WERI-Rb-1 (cell line): ENCODE measurements around the gene MAN2A2.
A peak's percentile ranks its signal among the peaks of the same experiment; 100 is the strongest.

Experiments
- DNase-seq: peaks from one replicate; pipeline ENCODE4 v3.0.0-alpha.2; 2020
- H3K27ac ChIP-seq: fragments of 250-450 bp; sonication (Bioruptor Pico); 2 replicates; pipeline ENCODE4 v1.5.1; 2020; ENCODE audit warnings: mild to moderate bottlenecking, moderate library complexity
- H3K27me3 ChIP-seq: fragments of 250-450 bp; sonication (Bioruptor Pico); 2 replicates; pipeline ENCODE4 v1.5.1; 2021; ENCODE audit warnings: mild to moderate bottlenecking, low read depth, moderate library complexity; ENCODE audit not compliant: insufficient read depth, severe bottlenecking
- H3K36me3 ChIP-seq: fragments of 250-450 bp; sonication (Bioruptor Pico); 2 replicates; pipeline ENCODE4 v1.5.1; 2020; ENCODE audit warnings: mild to moderate bottlenecking, moderate library complexity
- H3K4me3 ChIP-seq: 2 replicates; pipeline ENCODE4 v1.5.1; 2011; ENCODE audit warnings: low read depth, mild to moderate bottlenecking, control low read depth, low read length
- H3K9me3 ChIP-seq: fragments of 250-450 bp; sonication (Bioruptor Pico); 2 replicates; pipeline ENCODE4 v1.5.1; 2021; ENCODE audit warnings: mild to moderate bottlenecking, moderate library complexity; ENCODE audit not compliant: severe bottlenecking
- CTCF ChIP-seq: IDR thresholded peaks from 2 replicates; pipeline ENCODE4 v1.5.1; 2011; ENCODE audit warnings: low read depth, mild to moderate bottlenecking, control low read depth, inconsistent platforms, low read length

MAN2A2 gene

GRCh38 chr15:90864507-90864906 is 38.6 kb upstream of the MAN2A2 start:
- H3K36me3 ChIP-seq: no peaks in the 10 kb centered on the region
- H3K27me3 ChIP-seq: no peaks in the 10 kb centered on the region
- H3K27ac ChIP-seq: no peak overlapping the region
- TF ChIP-seq CTCF: peak; percentile 46; the same call in 1 of the 2 replicates
- H3K4me3 ChIP-seq: no peak overlapping the region
- peak; percentile 77 for DNase-seq
- no peaks in the 10 kb centered on the region for H3K9me3 ChIP-seq

- DNase-seq: no peak
- H3K27me3 ChIP-seq: peaks cover 3% of the 10 kb centered on the region
- H3K27ac ChIP-seq: no peak overlapping the region
- no peak overlapping the region for H3K4me3 ChIP-seq
- H3K9me3 ChIP-seq: no peaks in the 10 kb centered on the region
- no peaks in the 10 kb centered on the region for H3K36me3 ChIP-seq
- no peak for TF ChIP-seq CTCF
Measured at GRCh38 chr15:90865702-90866101, 37.4 kb upstream of the MAN2A2 start.

GRCh38 chr15:90866161-90866715 is 36.9 kb upstream of the MAN2A2 start:
- Histone ChIP-seq H3K4me3 (no peak overlapping the region), H3K27me3 (peaks cover 6% of the 10 kb centered on the region), H3K9me3 (no peaks in the 10 kb centered on the region), H3K36me3 (no peaks in the 10 kb centered on the region), H3K27ac (no peak overlapping the region)
- no peak for TF ChIP-seq CTCF
- no peak for DNase-seq

GRCh38 chr15:90866800-90867199 is 36.3 kb upstream of the MAN2A2 start:
- H3K27me3 ChIP-seq: peaks cover 6% of the 10 kb centered on the region
- no peaks in the 10 kb centered on the region for H3K9me3 ChIP-seq
- no peaks in the 10 kb centered on the region for H3K36me3 ChIP-seq
- H3K27ac ChIP-seq: no peak overlapping the region
- H3K4me3 ChIP-seq: no peak overlapping the region
- TF ChIP-seq CTCF: no peak
- DNase-seq: no peak

GRCh38 chr15:90868261-90868689 is 34.8 kb upstream of the MAN2A2 start, which contains the start of gene FURIN:
Gene FURIN (plus strand): TSS chr15:90868588. CDS start chr15:90875741, 7,153 bp downstream.
- Histone ChIP-seq H3K36me3 (no peaks in the 10 kb centered on the region), H3K4me3 (no peak within 1 kb of the TSS), H3K9me3 (no peaks in the 10 kb centered on the region), H3K27ac (no peak within 1 kb of the TSS), H3K27me3 (peaks cover 15% of the 10 kb centered on the region)
- TF ChIP-seq CTCF: no peak
- DNase-seq: no peak

GRCh38 chr15:90869140-90869541 is 34.0 kb upstream of the MAN2A2 start:
- TF ChIP-seq CTCF: no peak
- no peak overlapping the region for H3K27ac ChIP-seq
- H3K36me3 ChIP-seq: no peaks in the 10 kb centered on the region
- H3K4me3 ChIP-seq: no peak overlapping the region
- H3K9me3 ChIP-seq: no peaks in the 10 kb centered on the region
- H3K27me3 ChIP-seq: peaks cover 15% of the 10 kb centered on the region
- DNase-seq: no peak
